ENCODE measurements around the gene BCL2L1.
"Not testable (repeated sequence)": the region's sequence is repeated elsewhere in the genome, so short reads cannot be mapped to it uniquely, and the experiment has no call there.

BCL2L1 gene

DNA sequence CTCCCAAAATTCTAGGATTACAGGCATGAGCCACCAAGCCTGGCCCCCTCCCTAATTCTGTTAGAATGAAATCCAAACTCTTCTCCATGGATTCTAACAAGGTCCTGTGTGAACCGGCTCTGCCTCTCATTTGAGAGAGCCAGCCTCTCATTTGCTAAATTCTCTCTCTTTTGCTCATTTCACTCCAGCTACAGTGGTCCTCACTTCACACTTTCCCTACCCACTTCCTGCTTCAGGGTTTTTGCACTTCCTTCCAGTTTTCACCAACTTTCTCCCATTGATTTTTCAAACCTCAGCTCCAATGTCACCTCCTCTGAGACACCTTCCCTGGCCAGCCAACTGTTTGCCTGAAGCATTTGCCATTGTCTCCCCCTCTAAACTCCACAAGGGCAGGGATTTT is 79.8 kb downstream of the BCL2L1 start:
- no peak for DNase-seq

DNA sequence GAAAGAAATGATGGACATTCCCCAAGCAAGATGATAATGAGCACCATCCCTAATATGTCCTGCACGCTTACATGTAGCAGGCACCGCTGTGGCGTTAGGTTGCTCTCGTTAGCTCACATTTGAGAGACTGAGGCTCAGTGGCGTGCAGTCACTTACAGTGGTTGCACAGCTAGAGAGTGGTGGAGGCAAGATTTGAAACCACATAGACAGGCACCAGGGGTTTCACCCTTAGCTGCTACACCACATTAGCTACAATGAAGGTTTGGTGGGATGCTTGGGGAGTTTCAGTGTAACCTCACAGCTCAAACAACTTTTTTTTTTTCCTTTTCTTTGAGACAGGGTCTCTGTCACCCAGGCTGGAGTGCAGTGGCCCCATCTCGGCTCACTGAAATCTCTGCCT is 81.3 kb downstream of the BCL2L1 start:
- no peak for DNase-seq

DNA sequence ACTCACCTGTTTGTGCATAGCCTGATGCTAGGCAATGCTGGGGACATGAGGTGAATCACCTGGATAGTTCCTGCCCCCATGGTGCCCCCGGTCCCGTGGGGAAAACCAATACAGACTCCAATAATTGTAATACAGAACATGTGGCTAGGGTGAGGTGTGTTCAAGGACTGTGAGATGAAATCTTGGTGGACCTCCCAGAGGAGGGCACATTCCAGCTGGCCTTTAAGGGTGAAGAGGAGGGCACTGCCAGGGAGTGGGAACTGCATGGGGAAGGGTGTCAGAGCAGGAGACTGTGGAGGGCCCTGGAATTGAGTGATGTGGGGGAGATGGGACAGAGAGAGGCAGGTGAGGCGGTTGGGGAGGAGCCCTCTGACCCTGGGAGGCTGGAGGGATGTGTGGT is 82.4 kb downstream of the BCL2L1 start:
- no peak for DNase-seq

DNA sequence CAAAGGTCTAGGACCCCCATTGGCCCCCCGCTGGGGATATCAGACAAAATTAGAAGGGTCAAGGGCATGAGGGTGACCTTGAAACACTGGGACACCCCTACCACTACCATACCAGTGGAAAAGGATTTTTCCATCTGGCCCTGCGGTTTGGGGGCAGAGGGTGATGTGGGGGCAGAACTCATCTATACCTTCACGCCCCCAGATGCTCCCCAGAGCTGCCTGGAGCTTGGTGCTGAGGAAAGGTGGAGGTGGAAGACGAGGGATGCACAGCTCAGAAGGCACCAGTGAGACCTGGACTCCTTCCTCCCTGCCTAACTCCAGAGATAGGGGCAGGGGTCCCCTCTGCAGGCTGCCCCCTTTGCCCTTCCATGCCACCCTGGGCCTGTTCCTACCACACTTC is 83.9 kb downstream of the BCL2L1 start:
- DNase-seq: no peak

DNA sequence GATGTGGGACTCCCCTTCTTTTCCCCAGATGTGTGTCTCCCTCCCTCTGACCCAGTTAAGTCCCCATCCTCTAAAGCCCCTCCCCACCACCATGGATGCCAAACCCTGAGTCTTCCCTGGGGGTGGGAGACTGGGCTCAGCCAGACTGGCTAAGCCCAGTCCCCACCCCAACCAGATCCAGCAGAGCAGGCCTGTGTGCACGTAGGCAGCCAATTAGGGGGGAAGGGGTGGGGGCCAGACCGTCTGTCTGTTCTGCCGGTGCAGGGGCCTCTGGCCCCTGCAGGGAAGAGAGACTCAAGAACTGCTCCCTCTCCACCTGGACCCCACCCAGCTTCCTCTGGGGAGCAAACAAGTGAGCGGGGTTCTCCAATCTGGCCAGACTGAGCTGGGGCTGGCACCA is 84.4 kb downstream of the BCL2L1 start:
- peak; percentile 7 to 79 for DNase-seq

DNA sequence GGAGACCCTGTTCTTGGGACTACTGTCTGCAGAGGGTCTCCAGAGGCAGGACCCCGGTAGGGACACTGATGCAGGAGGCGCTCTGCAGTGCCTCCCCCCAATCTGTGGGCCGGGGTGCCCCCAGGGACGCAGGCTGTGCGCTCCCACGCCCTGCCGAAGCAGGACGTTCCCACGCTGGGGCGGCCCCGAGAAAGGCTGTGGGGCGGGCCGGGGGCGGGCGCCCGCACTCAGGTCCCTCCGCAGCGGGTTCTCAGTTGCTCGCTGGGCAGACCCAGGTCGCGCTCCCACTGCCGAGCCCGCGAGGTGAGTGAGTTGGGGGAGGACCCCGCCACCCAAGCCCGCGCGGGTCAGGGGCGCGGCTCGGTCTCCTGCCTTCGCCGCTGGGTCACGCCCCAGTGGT is 85.0 kb downstream of the BCL2L1 start, which contains the start of gene COX4I2:
Gene COX4I2 (plus strand): TSS at position 253 of the 400 bp plus-strand sequence. CDS start 1,106 bp downstream, outside the sequence.
- DNase-seq: no peak

DNA sequence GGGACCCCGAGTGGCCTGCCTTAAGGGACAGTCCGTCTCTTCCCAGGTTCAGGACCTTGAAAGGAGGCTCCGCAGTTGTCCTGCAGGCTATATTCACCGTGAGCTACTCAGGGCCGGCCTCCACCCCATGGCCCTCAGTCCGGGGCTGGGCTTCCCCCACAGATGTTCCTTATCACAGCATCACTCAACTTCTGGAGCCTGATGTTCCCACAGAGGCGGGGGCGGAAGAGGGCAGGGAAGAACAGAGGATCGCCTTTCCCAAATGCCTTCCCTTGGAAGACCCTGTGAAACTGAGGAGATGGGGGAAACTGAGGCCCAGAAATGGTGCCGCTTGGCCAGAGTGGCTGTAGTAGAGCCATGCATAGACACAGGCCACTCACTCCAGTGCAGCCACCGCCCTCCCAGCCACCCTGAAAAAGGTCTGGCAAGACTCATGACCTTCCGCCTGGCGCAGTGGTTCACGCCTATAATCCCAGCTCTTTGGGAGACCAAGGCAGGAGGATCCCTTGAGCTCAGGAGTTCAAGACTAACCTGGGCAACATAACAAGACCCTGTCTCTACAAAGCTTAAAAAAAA is 89.2 kb downstream of the BCL2L1 start:
- no peak for DNase-seq

DNA sequence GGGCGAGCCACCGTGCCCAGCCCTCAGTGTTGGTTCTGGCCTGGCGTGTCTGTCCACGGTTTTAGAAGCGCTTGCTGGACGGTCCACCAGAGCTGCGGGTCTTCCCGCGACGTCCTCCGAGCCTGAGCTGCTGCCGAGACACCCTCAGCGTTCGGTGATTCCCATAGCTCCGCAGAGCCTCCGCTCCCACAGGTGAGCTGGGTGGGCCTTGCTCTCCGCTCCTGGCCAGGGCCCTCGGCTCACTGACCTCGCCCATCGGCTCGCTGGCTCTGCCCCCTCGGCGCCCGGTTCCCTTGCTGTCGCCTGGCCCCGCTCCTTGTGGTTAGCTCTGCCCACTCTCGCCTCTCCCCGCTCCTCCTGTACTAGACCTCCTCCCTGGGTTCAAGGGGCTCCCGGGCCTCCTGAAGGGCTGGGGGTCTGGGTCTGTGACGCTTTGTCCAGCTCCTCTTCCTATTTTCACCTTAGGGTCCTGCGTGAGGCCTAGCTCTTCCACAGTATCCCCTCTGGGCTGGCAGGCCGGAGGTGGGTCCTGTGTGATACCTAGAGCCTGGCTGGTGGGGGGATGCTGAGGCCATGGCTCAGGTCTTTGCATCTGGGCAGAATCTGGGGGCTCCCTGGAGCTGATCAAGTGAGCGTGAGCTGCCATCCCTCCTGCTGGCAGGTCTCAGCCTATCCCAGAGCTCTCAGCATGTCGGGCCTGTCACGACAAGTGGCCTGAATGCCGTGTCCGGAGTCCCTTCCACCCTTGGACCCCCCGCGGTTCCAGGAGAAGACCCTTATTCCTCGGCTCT is 89.9 kb downstream of the BCL2L1 start:
- no peak for DNase-seq

DNA sequence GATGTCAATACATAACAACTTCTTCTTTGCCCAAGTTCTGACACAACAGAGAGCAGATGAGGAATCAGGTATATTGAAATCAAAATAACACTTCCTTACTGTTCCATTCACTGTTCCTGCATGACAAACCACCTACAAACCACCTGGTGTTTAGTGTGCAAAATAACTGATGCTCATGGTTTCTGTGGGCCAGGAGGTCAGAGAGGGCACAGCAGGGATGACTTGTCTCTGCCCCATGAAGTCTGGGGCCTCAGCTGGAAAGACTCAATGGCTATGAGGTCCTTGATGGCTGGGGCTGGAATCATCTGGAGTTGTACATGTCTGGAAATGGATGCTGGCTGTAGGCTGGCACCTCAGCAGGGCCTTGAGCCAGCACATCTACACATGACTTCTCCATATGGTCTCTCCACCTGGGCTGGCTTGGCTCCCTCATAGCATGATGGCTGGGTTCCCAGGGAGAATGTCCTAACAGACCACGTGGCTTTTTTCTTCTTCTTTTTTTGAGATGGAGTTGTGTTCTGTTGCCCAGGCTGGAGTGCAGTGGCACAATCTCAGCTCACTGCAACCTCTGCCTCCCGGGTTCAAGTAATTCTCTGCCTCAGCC is 92.4 kb downstream of the BCL2L1 start:
- DNase-seq: peak; percentile 83 to 92

DNA sequence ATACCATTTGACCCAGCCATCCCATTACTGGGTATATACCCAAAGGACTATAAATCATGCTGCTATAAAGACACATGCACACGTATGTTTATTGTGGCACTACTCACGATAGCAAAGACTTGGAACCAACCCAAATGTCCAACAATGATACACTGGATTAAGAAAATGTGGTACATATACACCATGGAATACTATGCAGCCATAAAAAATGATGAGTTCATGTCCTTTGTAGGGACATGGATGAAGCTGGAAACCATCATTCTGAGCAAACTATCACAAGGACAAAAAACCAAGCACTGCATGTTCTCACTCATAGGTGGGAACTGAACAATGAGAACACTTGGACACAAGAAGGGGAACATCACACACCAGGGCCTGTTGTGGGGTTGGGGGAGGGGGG is 94.6 kb downstream of the BCL2L1 start:
- DNase-seq: not testable (repeated sequence)

DNA sequence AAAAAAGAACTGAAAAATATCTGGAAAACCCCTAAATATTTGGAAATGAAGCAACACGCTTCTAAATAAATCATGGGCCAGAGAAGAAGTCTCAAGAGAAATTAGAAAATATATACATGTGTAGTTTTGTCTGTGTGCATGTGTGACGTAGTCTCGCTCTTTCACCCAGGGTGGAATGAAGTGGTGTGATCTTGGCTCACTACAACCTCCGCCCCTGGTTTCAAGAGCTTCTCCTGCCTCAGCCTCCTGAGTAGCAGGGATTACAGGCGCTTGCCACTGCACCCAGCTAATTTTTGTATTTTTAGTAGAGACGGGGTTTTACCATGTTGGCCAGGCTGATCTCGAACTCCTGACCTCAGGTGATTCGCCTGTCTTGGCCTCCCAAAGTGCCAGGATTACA is 96.1 kb downstream of the BCL2L1 start:
- not testable (repeated sequence) for DNase-seq

DNA sequence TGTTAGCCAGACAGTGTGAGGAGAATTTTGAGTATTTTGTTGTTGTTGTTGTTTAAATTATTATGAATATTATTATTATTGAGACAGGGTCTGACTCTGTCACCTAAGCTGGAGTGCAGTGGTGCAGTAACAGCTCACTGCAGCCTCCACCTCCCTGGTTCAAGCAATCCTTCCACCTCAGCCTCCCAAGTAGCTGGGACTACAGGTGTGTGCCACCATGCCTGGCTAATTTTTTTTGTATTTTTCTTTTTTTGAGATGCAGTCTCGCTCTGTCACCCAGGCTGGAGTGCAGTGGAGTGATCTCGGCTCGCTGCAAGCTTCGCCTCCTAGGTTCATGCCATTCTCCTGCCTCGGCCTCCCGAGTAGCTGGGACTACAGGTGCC is 99.6 kb downstream of the BCL2L1 start:
- DNase-seq: not testable (repeated sequence)

DNA sequence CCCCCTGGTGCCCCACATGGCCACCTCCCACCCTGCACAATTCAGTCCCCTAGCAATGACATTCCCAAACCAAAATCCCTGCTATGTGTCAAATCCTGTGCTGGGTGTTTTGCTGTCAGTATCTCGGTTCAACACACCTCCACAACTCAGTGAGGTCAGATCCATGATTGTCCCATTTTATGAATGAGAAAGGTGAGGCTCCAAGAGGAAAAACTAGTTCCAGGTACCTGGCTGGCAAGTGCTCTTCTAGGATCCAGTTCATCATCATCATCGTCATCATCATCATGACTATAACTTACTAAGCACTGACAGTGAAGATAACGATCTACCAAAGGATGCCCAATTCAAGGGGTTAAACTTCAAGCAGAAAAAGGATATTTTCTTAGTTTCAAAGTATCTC is 102.4 kb downstream of the BCL2L1 start:
- DNase-seq: no peak

DNA sequence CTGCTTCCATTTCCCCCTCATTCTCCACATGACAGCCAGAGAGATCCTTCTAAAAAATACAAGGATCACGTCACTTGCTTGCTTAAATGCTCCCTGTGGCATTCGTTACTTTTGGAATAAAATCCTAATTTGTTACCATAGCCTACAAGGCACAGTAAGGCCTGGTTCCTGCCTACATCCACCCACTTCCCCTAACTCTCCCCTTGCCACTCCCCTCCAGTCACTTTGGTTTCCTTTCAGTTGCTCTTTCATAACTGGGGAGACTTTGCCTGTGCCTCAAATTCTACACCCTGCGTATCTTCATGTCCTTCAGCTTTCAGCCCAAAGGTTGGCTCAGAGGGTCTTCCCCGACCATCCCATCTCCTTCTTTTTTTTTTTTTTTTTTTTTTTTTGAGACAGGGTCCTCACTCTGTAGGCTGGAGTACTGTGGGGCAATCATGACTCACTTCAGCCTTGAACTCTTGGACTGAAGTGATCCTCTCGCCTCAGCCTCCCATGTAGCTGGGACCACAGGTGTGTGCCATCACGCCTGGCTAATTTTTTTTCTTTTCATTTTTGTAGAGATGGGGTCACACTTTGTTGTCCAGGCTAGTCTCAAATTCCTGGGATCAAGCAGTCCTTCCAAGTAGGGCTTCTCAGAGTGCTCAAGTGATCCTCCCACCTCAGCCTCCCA is 105.1 kb downstream of the BCL2L1 start:
- no peak for DNase-seq

DNA sequence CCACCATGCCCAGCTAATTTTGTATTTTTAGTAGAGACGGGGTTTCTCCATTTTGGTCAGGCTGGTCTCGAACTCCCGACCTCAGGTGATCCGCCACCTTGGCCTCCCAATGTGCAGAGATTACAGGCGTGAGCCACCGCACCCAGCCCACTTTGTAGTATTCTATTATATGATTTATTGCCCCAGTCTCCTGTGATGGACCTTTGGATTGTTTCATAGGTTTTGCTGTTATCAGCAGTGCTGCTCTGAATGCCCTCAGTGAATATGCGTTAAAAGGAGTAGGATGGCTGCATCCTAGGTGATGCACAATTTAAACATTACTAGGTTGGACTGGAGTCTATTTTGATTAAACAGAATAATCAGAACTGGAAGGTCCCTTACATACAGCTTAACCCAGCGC is 107.3 kb downstream of the BCL2L1 start:
- no peak for DNase-seq
